ENCODE data around the gene TMEM233. TPM values are rescaled to one million over a fixed set of nuclear protein-coding genes. Genes with fewer than 3 reads are reported as not detected.
A peak's percentile ranks its signal among the peaks of the same experiment; 100 is the strongest.
"Not testable (repeated sequence)": the region's sequence is repeated elsewhere in the genome, so short reads cannot be mapped to it uniquely, and the experiment has no call there.

TMEM233 gene
- total RNA-seq, 5 donors from 2014 or later (not counting 1 experiment from before 2014, with no cell fraction given), result not detected

DNA sequence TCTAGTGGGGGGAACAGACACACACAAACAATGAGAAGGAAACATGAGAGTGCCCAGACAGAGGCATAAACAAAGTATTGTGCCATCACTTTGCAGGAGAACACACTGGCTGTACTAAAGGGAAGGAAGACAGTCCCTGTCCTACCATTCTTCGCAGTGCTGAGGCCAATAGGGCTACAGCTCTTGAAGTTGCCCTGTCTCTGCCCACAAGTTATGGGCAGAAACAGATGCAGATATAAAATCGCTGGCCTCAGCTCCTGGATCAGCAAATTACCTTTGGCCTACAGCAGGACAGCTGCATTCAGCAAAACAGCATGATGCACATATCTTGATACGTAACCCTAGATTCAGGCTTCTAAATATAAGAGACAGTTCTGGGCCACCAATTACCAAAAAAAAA lies 51.4 kb downstream of the TMEM233 start:
- no peak overlapping the region for H3K27ac Mint-ChIP-seq
- peaks cover 0 to 4% (median 0%) of the 10 kb centered on the region in 3 donors for H3K9me3 Mint-ChIP-seq
- ATAC-seq (replicated peaks in 1 of 4), result no peak
- no peaks in the 10 kb centered on the region for H3K4me1 ChIP-seq (ENCODE audit: control insufficient read depth in 1 of 2, extremely low read depth in 1 of 2, insufficient read depth in 2 of 2, low read length in 2 of 2)
- no peak overlapping the region for H3K4me3 ChIP-seq (ENCODE audit: control insufficient read depth in 1 of 2, extremely low read depth in 1 of 2, low read length in 1 of 2)
- H3K4me3 Mint-ChIP-seq, result no peak overlapping the region
- 77% methylated on average over 2 of the region's 3 CpGs for WGBS (ENCODE audit: insufficient coverage)
- DNase-seq, result no peak
- CTCF ChIA-PET, result interaction anchor here in 1 of 2 donors (0.5 kb wide), 1 partner anchor 530 kb away, joined by 5 read pairs; no protein-coding TSS in a partner anchor
- H3K27me3 ChIP-seq (replicated peaks in 1 of 2; ENCODE audit: control insufficient read depth in 2 of 2, extremely low read depth in 1 of 2, insufficient read depth in 2 of 2, low read length in 1 of 2), result peaks cover 0 to 13% of the 10 kb centered on the region in 2 experiments
- H3K4me1 Mint-ChIP-seq, result no peaks in the 10 kb centered on the region
- POLR2A ChIA-PET, result no interaction called here
- peaks cover 19 to 32% of the 10 kb centered on the region in 2 donors for H3K27me3 Mint-ChIP-seq
- H3K36me3 Mint-ChIP-seq, result no peaks in the 10 kb centered on the region
- no peaks in the 10 kb centered on the region for H3K36me3 ChIP-seq (ENCODE audit: control insufficient read depth in 2 of 2, extremely low read depth in 1 of 2, insufficient read depth in 1 of 2, low read length in 1 of 2)
- no peak overlapping the region for H3K27ac ChIP-seq (ENCODE audit: low read length)
- H3K9me3 ChIP-seq, result no peaks in the 10 kb centered on the region

DNA sequence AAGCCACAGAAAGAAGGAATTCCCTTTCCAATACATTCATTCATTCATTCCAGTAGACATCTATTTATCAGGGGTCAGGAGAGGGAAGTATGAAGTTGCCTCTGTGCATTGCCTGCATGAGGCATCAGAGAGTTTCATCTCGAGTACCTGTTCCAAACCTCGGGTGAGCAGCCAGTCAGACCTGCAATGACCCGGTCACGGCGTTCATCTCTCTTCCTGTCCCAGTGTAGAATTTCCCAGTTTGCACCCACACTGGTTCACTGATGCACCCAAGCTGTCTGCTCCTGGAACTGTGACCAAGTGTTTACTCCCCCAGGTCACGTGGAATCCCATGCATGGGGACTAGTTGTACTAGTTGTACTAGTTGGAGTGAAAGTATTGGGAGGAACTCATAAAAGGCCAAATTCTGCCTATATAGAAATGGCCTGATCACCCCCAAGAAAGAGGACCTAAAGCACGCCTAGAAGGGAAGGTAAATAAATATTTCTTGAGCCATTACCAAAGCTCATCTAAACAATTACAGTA lies 52.0 kb downstream of the TMEM233 start:
- peaks cover 0 to 11% of the 10 kb centered on the region in 2 experiments for H3K27me3 ChIP-seq (replicated peaks in 1 of 2; ENCODE audit: control insufficient read depth in 2 of 2, extremely low read depth in 1 of 2, insufficient read depth in 2 of 2, low read length in 1 of 2)
- no peak overlapping the region for H3K27ac Mint-ChIP-seq
- WGBS (ENCODE audit: insufficient coverage), result 86% methylated on average over 5 of the region's 7 CpGs
- no peaks in the 10 kb centered on the region for H3K36me3 ChIP-seq (ENCODE audit: control insufficient read depth in 2 of 2, extremely low read depth in 1 of 2, insufficient read depth in 1 of 2, low read length in 1 of 2)
- CTCF ChIA-PET, result no interaction called here
- no peaks in the 10 kb centered on the region for H3K36me3 Mint-ChIP-seq
- DNase-seq (no peak), ATAC-seq (replicated peaks in 1 of 4) (no peak)
- no peak overlapping the region for H3K4me3 Mint-ChIP-seq
- H3K4me1 ChIP-seq (ENCODE audit: control insufficient read depth in 1 of 2, extremely low read depth in 1 of 2, insufficient read depth in 2 of 2, low read length in 2 of 2), result no peaks in the 10 kb centered on the region
- no peak overlapping the region for H3K4me3 ChIP-seq (ENCODE audit: control insufficient read depth in 1 of 2, extremely low read depth in 1 of 2, low read length in 1 of 2)
- no peak overlapping the region for H3K27ac ChIP-seq (ENCODE audit: low read length)
- H3K9me3 Mint-ChIP-seq, result peaks cover 0 to 4% (median 0%) of the 10 kb centered on the region in 3 donors
- no peaks in the 10 kb centered on the region for H3K4me1 Mint-ChIP-seq
- POLR2A ChIA-PET, result no interaction called here
- no peaks in the 10 kb centered on the region for H3K9me3 ChIP-seq
- peaks cover 17 to 28% of the 10 kb centered on the region in 2 donors for H3K27me3 Mint-ChIP-seq

DNA sequence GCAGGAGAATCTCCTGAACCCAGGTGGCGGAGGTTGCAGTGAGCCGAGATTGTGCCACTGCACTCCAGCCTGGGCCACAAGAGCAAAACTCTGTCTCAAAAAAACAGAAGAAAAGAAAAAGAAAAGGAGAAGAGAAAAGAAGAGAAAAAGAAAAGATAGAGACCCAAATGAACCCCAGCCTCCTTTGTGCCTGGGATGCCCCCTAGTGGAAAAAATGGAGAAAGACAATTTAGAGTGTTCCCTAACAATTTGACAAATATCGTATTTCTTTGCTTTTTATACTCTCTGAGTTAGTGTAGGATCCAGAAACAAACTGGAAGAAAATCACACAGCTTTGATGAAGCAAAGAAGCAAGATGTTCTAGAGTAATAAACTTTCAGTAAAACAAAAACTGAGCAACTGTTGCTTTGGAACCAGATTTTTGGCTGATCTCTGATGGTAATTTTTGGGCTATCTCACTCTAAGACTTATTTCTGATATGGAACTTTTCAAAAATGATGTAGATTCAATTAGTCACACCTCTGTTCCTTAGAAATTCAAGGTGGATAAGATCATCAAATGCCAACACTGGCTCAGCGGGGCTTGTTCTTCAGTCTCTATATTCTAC lies 55.7 kb downstream of the TMEM233 start:
- H3K9me3 Mint-ChIP-seq, result peaks cover 4 to 19% (median 11%) of the 10 kb centered on the region in 3 donors
- Histone ChIP-seq H3K36me3 (ENCODE audit: control insufficient read depth in 2 of 2, extremely low read depth in 1 of 2, insufficient read depth in 1 of 2, low read length in 1 of 2) (no peaks in the 10 kb centered on the region), H3K27me3 (replicated peaks in 1 of 2; ENCODE audit: control insufficient read depth in 2 of 2, extremely low read depth in 1 of 2, insufficient read depth in 2 of 2, low read length in 1 of 2) (peaks cover 0 to 4% of the 10 kb centered on the region in 2 experiments), H3K9me3 (no peaks in the 10 kb centered on the region), H3K4me1 (ENCODE audit: control insufficient read depth in 1 of 2, extremely low read depth in 1 of 2, insufficient read depth in 2 of 2, low read length in 2 of 2) (no peaks in the 10 kb centered on the region), H3K27ac (ENCODE audit: low read length) (no peak overlapping the region), H3K4me3 (ENCODE audit: control insufficient read depth in 1 of 2, extremely low read depth in 1 of 2, low read length in 1 of 2) (no peak overlapping the region)
- H3K27me3 Mint-ChIP-seq, result peaks cover 10 to 17% of the 10 kb centered on the region in 2 donors
- H3K4me1 Mint-ChIP-seq, result no peaks in the 10 kb centered on the region
- H3K4me3 Mint-ChIP-seq, result no peak overlapping the region
- H3K27ac Mint-ChIP-seq, result no peak overlapping the region
- peak in 1 of 35 experiments; percentile 37 for DNase-seq
- no peaks in the 10 kb centered on the region for H3K36me3 Mint-ChIP-seq
- WGBS (ENCODE audit: insufficient coverage), result no CpG with 5 or more reads among the region's 4 CpGs
- CTCF ChIA-PET, result interaction anchor here in 1 of 2 donors (0.6 to 2.7 kb wide), 4 partner anchors 9 to 18 kb away, joined by 3 to 9 read pairs (median 4); partner anchors contain the start of gene PRKAB1
- no peak for ATAC-seq (replicated peaks in 1 of 4)
- POLR2A ChIA-PET, result interaction anchor here in 1 of 2 donors (0.6 kb wide), 1 partner anchor 1253 kb away, joined by 3 read pairs; no protein-coding TSS in a partner anchor

DNA sequence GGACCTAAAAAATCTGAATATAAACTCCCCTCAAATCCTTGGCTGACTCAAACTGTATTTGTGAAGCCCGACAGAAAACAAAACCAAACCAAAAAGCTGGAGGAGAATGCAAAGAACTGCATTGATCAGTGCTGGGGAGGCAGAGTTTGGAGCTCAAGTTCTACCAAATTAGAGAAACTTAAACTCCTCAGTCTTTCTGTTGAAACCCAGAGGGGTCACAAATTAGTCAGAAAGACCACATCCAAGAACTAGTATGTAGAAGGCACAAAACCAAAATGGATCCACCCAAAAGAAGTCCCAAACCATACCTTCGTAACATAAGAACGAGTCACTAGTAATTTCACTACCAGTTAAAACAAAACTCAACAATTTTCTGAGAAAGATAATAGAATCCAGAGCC lies 59.1 kb downstream of the TMEM233 start:
- no CpG with 5 or more reads among the region's 3 CpGs for WGBS (ENCODE audit: insufficient coverage)
- no peaks in the 10 kb centered on the region for H3K9me3 ChIP-seq
- no peak overlapping the region for H3K4me3 ChIP-seq (ENCODE audit: control insufficient read depth in 1 of 2, extremely low read depth in 1 of 2, low read length in 1 of 2)
- POLR2A ChIA-PET, result no interaction called here
- DNase-seq, result no peak
- no peak overlapping the region for H3K27ac ChIP-seq (ENCODE audit: low read length)
- CTCF ChIA-PET, result interaction anchor here in 1 of 2 donors (0.7 kb wide), 1 partner anchor 9 kb away, joined by 3 read pairs; no protein-coding TSS in a partner anchor
- no peaks in the 10 kb centered on the region for H3K36me3 ChIP-seq (ENCODE audit: control insufficient read depth in 2 of 2, extremely low read depth in 1 of 2, insufficient read depth in 1 of 2, low read length in 1 of 2)
- Mint-ChIP-seq H3K27ac (no peak overlapping the region), H3K4me3 (no peak overlapping the region), H3K36me3 (no peaks in the 10 kb centered on the region), H3K9me3 (peaks cover 0 to 21% (median 11%) of the 10 kb centered on the region in 3 donors), H3K4me1 (no peaks in the 10 kb centered on the region), H3K27me3 (peaks cover 3 to 10% of the 10 kb centered on the region in 2 donors)
- ATAC-seq (replicated peaks in 1 of 4), result no peak
- no peaks in the 10 kb centered on the region for H3K4me1 ChIP-seq (ENCODE audit: control insufficient read depth in 1 of 2, extremely low read depth in 1 of 2, insufficient read depth in 2 of 2, low read length in 2 of 2)
- H3K27me3 ChIP-seq (replicated peaks in 1 of 2; ENCODE audit: control insufficient read depth in 2 of 2, extremely low read depth in 1 of 2, insufficient read depth in 2 of 2, low read length in 1 of 2), result peaks cover 0 to 4% of the 10 kb centered on the region in 2 experiments

DNA sequence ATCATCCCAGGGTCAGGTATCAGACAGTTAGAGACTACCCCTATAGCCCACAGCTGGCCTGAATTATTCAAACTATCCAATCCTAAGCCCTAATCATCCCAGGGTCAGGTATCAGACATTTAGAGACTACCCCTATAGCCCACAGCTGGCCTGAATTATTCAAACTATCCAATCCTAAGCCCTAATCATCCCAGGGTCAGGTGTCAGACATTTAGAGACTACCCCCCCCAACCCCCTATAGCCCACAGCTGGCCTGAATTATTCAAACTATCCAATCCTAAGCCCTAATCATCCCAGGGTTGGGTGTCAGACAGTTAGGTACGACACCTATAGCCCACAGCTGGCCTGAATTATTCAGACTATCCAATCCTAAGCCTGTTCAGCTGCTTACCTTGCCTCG lies 63.4 kb downstream of the TMEM233 start:
- DNase-seq; H3K27ac ChIP-seq (ENCODE audit: low read length); H3K27ac Mint-ChIP-seq; H3K36me3 Mint-ChIP-seq; H3K4me3 Mint-ChIP-seq; H3K27me3 ChIP-seq (replicated peaks in 1 of 2; ENCODE audit: control insufficient read depth in 2 of 2, extremely low read depth in 1 of 2, insufficient read depth in 2 of 2, low read length in 1 of 2); ATAC-seq (replicated peaks in 1 of 4); H3K4me3 ChIP-seq (ENCODE audit: control insufficient read depth in 1 of 2, extremely low read depth in 1 of 2, low read length in 1 of 2); H3K9me3 ChIP-seq; POLR2A ChIA-PET; H3K4me1 ChIP-seq (ENCODE audit: control insufficient read depth in 1 of 2, extremely low read depth in 1 of 2, insufficient read depth in 2 of 2, low read length in 2 of 2); H3K4me1 Mint-ChIP-seq; H3K27me3 Mint-ChIP-seq; H3K36me3 ChIP-seq (ENCODE audit: control insufficient read depth in 2 of 2, extremely low read depth in 1 of 2, insufficient read depth in 1 of 2, low read length in 1 of 2): not testable (repeated sequence)
- 70% methylated on average over 2 of the region's 2 CpGs for WGBS (ENCODE audit: insufficient coverage)
- H3K9me3 Mint-ChIP-seq, result peaks cover 0 to 21% (median 11%) of the 10 kb centered on the region in 3 donors
- CTCF ChIA-PET, result interaction anchor here in 1 of 2 donors (0.7 kb wide), 1 partner anchor 19 kb away, joined by 5 read pairs; no protein-coding TSS in a partner anchor

DNA sequence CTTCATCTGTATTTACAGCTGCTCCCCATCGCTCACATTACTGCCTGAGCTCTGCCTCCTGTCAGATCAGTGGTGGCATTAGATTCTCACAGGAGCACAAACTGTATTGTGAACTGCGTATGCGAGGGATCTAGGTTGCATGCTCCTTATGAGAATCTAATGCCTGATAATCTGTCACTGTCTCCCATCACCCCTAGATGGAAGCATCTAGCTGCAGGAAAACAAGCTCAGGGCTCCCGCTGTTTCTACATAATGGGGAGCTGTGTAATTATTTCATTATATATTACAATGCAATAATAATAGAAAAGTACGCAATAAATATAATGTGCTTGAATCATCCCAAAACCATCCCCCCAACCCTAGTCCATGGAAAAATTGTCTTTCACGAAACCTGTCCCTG lies 64.6 kb downstream of the TMEM233 start:
- DNase-seq; H3K27me3 ChIP-seq (replicated peaks in 1 of 2; ENCODE audit: control insufficient read depth in 2 of 2, extremely low read depth in 1 of 2, insufficient read depth in 2 of 2, low read length in 1 of 2); H3K4me1 ChIP-seq (ENCODE audit: control insufficient read depth in 1 of 2, extremely low read depth in 1 of 2, insufficient read depth in 2 of 2, low read length in 2 of 2); ATAC-seq (replicated peaks in 1 of 4); POLR2A ChIA-PET; H3K9me3 ChIP-seq; H3K4me3 ChIP-seq (ENCODE audit: control insufficient read depth in 1 of 2, extremely low read depth in 1 of 2, low read length in 1 of 2); H3K4me1 Mint-ChIP-seq; H3K27ac Mint-ChIP-seq; H3K4me3 Mint-ChIP-seq; H3K27ac ChIP-seq (ENCODE audit: low read length); H3K36me3 ChIP-seq (ENCODE audit: control insufficient read depth in 2 of 2, extremely low read depth in 1 of 2, insufficient read depth in 1 of 2, low read length in 1 of 2); H3K36me3 Mint-ChIP-seq; H3K27me3 Mint-ChIP-seq: not testable (repeated sequence)
- H3K9me3 Mint-ChIP-seq, result peaks cover 0 to 14% (median 3%) of the 10 kb centered on the region in 3 donors
- WGBS (ENCODE audit: insufficient coverage), result 71% methylated on average over 1 of the region's 6 CpGs
- CTCF ChIA-PET, result interaction anchor here in 1 of 2 donors (1.0 to 1.9 kb wide), 2 partner anchors 10 to 40 kb away, joined by 7 to 11 read pairs; partner anchors contain the start of gene PRKAB1
